GM18861 (cell line): ENCODE measurements around the gene BICRA.
"Not testable (repeated sequence)": the region's sequence is repeated elsewhere in the genome, so short reads cannot be mapped to it uniquely, and the experiment has no call there.

ENCODE experiments used
- ATAC-seq: cut with Tn5 transposase; IDR thresholded peaks from one replicate; pipeline ENCODE4 v1.9.1; 2021; ENCODE audit not compliant: unreplicated experiment

BICRA gene

GRCh38 chr19:47707135-47707925 lies 98.4 kb downstream of the BICRA start:
- no peak for ATAC-seq

GRCh38 chr19:47711652-47712242 lies 102.8 kb downstream of the BICRA start:
- ATAC-seq: no peak

GRCh38 chr19:47713046-47714021 lies 104.4 kb downstream of the BICRA start, which contains the start of gene EHD2:
EHD2 (plus strand) TSS chr19:47713422; CDS start chr19:47716613, 3,191 bp downstream.
- ATAC-seq: no peak

- ATAC-seq: no peak
Observed at GRCh38 chr19:47714339-47714738, 105.4 kb downstream of the BICRA start.

- not testable (repeated sequence) for ATAC-seq
Observed at GRCh38 chr19:47714855-47715254, 105.9 kb downstream of the BICRA start.

GRCh38 chr19:47716270-47716937 lies 107.5 kb downstream of the BICRA start:
- ATAC-seq: no peak

- ATAC-seq: not testable (repeated sequence)
Observed at GRCh38 chr19:47718415-47719046, 109.6 kb downstream of the BICRA start.

- no peak for ATAC-seq
Observed at GRCh38 chr19:47719047-47719859, 110.3 kb downstream of the BICRA start.

GRCh38 chr19:47720669-47721422 lies 111.9 kb downstream of the BICRA start:
- no peak for ATAC-seq

GRCh38 chr19:47723581-47723940 lies 114.6 kb downstream of the BICRA start:
- ATAC-seq: no peak

- no peak for ATAC-seq
Observed at GRCh38 chr19:47725759-47726401, 116.9 kb downstream of the BICRA start.

- ATAC-seq: no peak
Observed at GRCh38 chr19:47726467-47726866, 117.5 kb downstream of the BICRA start.

- not testable (repeated sequence) for ATAC-seq
Observed at GRCh38 chr19:47728295-47728694, 119.4 kb downstream of the BICRA start.

- no peak for ATAC-seq
Observed at GRCh38 chr19:47729468-47729798, 120.5 kb downstream of the BICRA start.

GRCh38 chr19:47729799-47730520 lies 121.0 kb downstream of the BICRA start:
- no peak for ATAC-seq

GRCh38 chr19:47730521-47730889 lies 121.6 kb downstream of the BICRA start:
- no peak for ATAC-seq

- no peak for ATAC-seq
Observed at GRCh38 chr19:47730910-47731309, 122.0 kb downstream of the BICRA start.

- no peak for ATAC-seq
Observed at GRCh38 chr19:47735131-47735530, 126.2 kb downstream of the BICRA start.
